Ishikawa (cell line): ENCODE data around the gene SERPINA3.

Experiments used
- CEBPB ChIP-seq: IDR thresholded peaks from 2 replicates; pipeline ENCODE4 v1.6.1; 2012
- CREB1 ChIP-seq: IDR thresholded peaks from 2 replicates; pipeline ENCODE4 v1.6.1; 2012; ENCODE audit warnings: low read depth
- EP300 ChIP-seq: IDR thresholded peaks from 2 replicates; pipeline ENCODE4 v1.6.1; 2012; ENCODE audit warnings: borderline replicate concordance
- FOXM1 ChIP-seq: IDR thresholded peaks from 2 replicates; pipeline ENCODE4 v1.6.1; 2012; ENCODE audit warnings: low read depth, borderline replicate concordance
- NFIC ChIP-seq: IDR thresholded peaks from 2 replicates; pipeline ENCODE4 v1.6.1; 2012
- RAD21 ChIP-seq: IDR thresholded peaks from 2 replicates; pipeline ENCODE4 v1.6.1; 2012; ENCODE audit warnings: low read depth
- TAF1 ChIP-seq: IDR thresholded peaks from 2 replicates; pipeline ENCODE4 v1.6.1; 2012; ENCODE audit warnings: low read depth, mild to moderate bottlenecking
- TCF12 ChIP-seq: IDR thresholded peaks from 2 replicates; pipeline ENCODE4 v1.6.1; 2012; ENCODE audit warnings: low read depth
- TEAD4 ChIP-seq: IDR thresholded peaks from 2 replicates; pipeline ENCODE4 v1.6.1; 2012
- YY1 ChIP-seq: IDR thresholded peaks from 2 replicates; pipeline ENCODE4 v1.6.1; 2012; ENCODE audit warnings: low read depth
- ZBTB7A ChIP-seq: IDR thresholded peaks from 2 replicates; pipeline ENCODE4 v1.6.1; 2012; ENCODE audit warnings: low read depth
- TF ChIP-seq, protein P1 (sequence below): IDR thresholded peaks from 2 replicates; pipeline ENCODE4 v1.6.1; 2012
- TF ChIP-seq, protein P2 (sequence below): IDR thresholded peaks from 2 replicates; pipeline ENCODE4 v1.6.1; 2012

The SERPINA3 gene

DNA sequence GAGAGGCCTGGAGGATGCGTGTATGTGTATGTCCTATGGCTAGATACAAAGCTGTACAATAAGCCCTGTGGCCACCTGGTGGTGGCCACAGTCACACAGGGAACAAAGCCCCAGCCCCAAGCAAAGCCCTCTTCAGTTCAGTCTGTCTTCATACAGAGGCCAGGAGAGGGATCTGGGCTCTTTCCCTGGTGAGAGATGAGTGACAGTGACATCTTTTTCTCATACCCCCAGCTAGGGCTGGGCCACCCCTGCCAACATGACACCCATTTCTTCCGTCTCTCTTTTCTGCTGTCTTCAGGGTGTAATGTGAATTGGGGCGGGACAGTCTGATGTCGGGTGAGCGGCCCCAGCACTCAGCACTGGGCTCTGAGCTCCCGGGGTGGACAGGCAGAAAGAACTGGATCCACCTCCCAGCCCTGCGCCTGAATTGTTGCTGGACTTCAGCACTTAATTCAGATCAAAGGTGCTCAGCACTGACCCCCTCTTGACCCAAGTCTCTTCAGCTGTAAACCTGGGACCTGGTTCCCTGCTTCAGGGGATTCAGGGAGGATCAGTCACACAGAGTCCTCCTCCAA, 59.8 kb downstream of the SERPINA3 start:
- TF ChIP-seq CREB1 (no peak), CEBPB (no peak), TCF12 (no peak), TAF1 (no peak), FOXM1 (no peak), ZBTB7A (no peak), YY1 (no peak), RAD21 (no peak)
- TF ChIP-seq, protein P1, sequence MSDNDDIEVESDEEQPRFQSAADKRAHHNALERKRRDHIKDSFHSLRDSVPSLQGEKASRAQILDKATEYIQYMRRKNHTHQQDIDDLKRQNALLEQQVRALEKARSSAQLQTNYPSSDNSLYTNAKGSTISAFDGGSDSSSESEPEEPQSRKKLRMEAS, result no peak
- TF ChIP-seq, protein P2, sequence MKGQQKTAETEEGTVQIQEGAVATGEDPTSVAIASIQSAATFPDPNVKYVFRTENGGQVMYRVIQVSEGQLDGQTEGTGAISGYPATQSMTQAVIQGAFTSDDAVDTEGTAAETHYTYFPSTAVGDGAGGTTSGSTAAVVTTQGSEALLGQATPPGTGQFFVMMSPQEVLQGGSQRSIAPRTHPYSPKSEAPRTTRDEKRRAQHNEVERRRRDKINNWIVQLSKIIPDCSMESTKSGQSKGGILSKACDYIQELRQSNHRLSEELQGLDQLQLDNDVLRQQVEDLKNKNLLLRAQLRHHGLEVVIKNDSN, result no peak

GRCh38 chr14:94673071-94673470, 60.9 kb downstream of the SERPINA3 start:
- no peak for TF ChIP-seq NFIC
- TF ChIP-seq, protein P2, result no peak
- TF ChIP-seq CEBPB, result no peak
- no peak for TF ChIP-seq TCF12
- TF ChIP-seq, protein P1, result no peak
- TF ChIP-seq TEAD4, result no peak
- TF ChIP-seq CREB1, result no peak
- TF ChIP-seq ZBTB7A, result no peak
- no peak for TF ChIP-seq EP300
- no peak for TF ChIP-seq TAF1
